K562 (cell line): ENCODE data around the gene HAUS7. TPM values are rescaled to one million over a fixed set of nuclear protein-coding genes. Genes with fewer than 3 reads are reported as not detected.

Experiments
- E2F3 ChIP-seq: fragments of 250-450 bp; sonication (Bioruptor Pico); IDR thresholded peaks from 2 replicates; pipeline ENCODE4 v1.4.0; 2020; ENCODE audit warnings: mild to moderate bottlenecking
- MAZ ChIP-seq, 2 experiments: fragments of 450-650 bp in 1 of 2; sonication (generic) in 1 of 2; formaldehyde crosslinking; IDR thresholded peaks in 1 of 2; conservative IDR thresholded peaks in 1 of 2; 2 replicates each; pipeline versions ENCODE4 v1.4.0 to v1.5.0; 2020; ENCODE audit warnings: mild to moderate bottlenecking in 1 of 2, missing genetic modification reagents in 1 of 2
- POLR2H ChIP-seq: IDR thresholded peaks from 2 replicates; pipeline ENCODE4 v1.6.1; 2016; ENCODE audit warnings: missing genetic modification characterization, low read depth, mild to moderate bottlenecking, control low read depth, missing compliant biosample characterization, moderate library complexity
- RERE ChIP-seq: sonication (generic); formaldehyde crosslinking; IDR thresholded peaks from 2 replicates; pipeline ENCODE4 v1.8.0; 2023; ENCODE audit warnings: missing genetic modification reagents, mild to moderate bottlenecking, borderline replicate concordance
- SNRNP70 ChIP-seq: fragments of 200-400 bp; formaldehyde crosslinking; optimal IDR thresholded peaks from 2 replicates; pipeline ENCODE3; 2017; ENCODE audit warnings: low read depth, low read length
- TCF3 ChIP-seq: sonication (generic); formaldehyde crosslinking; IDR thresholded peaks from 2 replicates; pipeline ENCODE4 v1.4.0; 2020; ENCODE audit warnings: mild to moderate bottlenecking, missing genetic modification reagents
- polyA plus RNA-seq, 8 experiments: library from polyadenylated mRNA; depleted of rRNA in 4 of 8; stranded (reverse) in 5 of 8; unstranded in 3 of 8; fragments of >200 nt; fragmentation: Nextera tagmentation in 2 of 8; fragmentation: Illumina TruSeq in 1 of 8; extraction: Ambion mirVana in 2 of 8; extraction: Trizol in 1 of 8; gene quantifications; 2 replicates each; pipeline versions ENCODE4 v1.2.1 to v1.2.3, GENCODE V29; 2011 to 2014; ENCODE audit warnings: inconsistent platforms in 1 of 8, missing spikeins in 1 of 8
- total RNA-seq, 7 experiments: library from RNA; depleted of rRNA in 6 of 7; stranded (reverse); fragments of >200 nt in 6 of 7; fragmentation: Illumina TruSeq in 2 of 7; extraction: Trizol in 2 of 7; gene quantifications; 2 replicates each; pipeline versions ENCODE4 v1.2.1 to v1.2.3, GENCODE V29; 2011 to 2021; ENCODE audit warnings: low replicate concordance in 1 of 7
- TF ChIP-seq, protein P1 (sequence below): fragments of 250-450 bp; sonication (Bioruptor Pico); IDR thresholded peaks from 2 replicates; pipeline ENCODE4 v1.5.0; 2021; ENCODE audit warnings: mild to moderate bottlenecking, borderline replicate concordance
- TF ChIP-seq, protein P2 (sequence below): fragments of 250-450 bp; sonication (Bioruptor Pico); IDR thresholded peaks from 2 replicates; pipeline ENCODE4 v1.5.0; 2020; ENCODE audit warnings: mild to moderate bottlenecking, borderline replicate concordance
- TF ChIP-seq, protein P3 (sequence below): IDR thresholded peaks from 2 replicates; pipeline ENCODE4 v1.6.1; 2016; ENCODE audit warnings: missing genetic modification characterization, missing compliant biosample characterization

HAUS7 gene
- total and polyA plus RNA-seq, 9 of the 15 experiments (the other 6 are each of a cell fraction or from before 2014, with no cell fraction given) = 10.0 to 94.9 (median 48.8) TPM

DNA sequence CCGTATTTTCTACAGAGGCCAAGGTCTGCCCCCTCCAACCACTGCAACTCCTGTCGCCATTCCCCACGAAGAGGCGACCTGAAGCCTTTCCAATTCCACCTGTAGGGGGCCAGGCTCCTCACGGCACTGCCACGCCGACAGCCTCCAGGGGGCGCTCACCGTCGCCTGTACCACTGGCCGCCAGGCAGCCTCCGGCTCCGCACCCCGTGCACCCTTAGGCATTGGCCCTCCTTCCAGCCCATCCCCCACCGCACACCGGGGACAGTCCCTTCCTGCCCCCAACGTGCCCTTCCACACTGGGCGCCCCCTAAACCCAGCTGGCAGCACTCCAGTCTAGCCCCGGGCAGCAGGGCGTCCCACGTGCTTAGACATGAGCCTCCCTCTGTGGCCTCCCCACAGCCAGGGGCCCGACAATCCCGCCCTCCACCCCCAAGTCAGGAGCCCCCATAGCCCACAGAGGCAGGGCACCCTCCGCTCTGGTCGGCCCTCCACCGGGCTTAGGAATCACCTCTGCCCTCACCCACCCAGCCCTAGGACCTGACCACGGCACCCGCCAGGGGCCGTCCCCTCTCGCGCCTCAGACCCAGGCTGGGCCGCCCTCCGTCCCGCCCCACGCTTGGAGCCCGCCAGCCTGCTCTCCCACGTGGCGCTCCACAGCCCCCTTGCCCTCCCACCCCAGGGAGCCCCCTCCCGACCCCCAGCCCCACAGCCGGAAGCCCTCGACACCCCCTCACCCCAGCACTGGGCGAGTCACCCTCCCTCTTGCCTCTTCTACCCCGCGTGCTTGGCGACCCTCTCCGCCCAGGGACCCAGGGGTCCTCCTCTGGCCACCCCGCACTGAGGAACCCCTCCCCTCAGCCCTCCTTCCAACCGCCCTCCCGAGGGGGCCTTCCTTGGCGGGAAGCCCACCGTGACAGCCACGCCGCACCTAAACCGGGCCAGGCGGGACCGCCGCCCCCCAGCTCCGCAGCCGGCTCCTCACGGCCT, 69.9 kb downstream of the HAUS7 start (continued):
- TF ChIP-seq RERE (CRISPR knock-in tag) (no peak), SNRNP70 (no peak), MAZ (CRISPR knock-in tag; conservative IDR thresholded peaks at IDR 0.05 in 1 of 2, IDR thresholded peaks at IDR 0.05 in 1 of 2) (peak in 1 of 2 experiments; percentile 70; a peak in 2 of 4 replicates), TCF3 (no peak), E2F3 (no peak), POLR2H (tag) (no peak)
- TF ChIP-seq, protein P1, sequence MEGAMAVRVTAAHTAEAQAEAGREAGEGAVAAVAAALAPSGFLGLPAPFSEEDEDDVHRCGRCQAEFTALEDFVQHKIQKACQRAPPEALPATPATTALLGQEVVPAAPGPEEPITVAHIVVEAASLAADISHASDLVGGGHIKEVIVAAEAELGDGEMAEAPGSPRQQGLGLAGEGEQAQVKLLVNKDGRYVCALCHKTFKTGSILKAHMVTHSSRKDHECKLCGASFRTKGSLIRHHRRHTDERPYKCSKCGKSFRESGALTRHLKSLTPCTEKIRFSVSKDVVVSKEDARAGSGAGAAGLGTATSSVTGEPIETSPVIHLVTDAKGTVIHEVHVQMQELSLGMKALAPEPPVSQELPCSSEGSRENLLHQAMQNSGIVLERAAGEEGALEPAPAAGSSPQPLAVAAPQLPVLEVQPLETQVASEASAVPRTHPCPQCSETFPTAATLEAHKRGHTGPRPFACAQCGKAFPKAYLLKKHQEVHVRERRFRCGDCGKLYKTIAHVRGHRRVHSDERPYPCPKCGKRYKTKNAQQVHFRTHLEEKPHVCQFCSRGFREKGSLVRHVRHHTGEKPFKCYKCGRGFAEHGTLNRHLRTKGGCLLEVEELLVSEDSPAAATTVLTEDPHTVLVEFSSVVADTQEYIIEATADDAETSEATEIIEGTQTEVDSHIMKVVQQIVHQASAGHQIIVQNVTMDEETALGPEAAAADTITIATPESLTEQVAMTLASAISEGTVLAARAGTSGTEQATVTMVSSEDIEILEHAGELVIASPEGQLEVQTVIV (CRISPR knock-in tag) = no peak
- TF ChIP-seq, protein P2, sequence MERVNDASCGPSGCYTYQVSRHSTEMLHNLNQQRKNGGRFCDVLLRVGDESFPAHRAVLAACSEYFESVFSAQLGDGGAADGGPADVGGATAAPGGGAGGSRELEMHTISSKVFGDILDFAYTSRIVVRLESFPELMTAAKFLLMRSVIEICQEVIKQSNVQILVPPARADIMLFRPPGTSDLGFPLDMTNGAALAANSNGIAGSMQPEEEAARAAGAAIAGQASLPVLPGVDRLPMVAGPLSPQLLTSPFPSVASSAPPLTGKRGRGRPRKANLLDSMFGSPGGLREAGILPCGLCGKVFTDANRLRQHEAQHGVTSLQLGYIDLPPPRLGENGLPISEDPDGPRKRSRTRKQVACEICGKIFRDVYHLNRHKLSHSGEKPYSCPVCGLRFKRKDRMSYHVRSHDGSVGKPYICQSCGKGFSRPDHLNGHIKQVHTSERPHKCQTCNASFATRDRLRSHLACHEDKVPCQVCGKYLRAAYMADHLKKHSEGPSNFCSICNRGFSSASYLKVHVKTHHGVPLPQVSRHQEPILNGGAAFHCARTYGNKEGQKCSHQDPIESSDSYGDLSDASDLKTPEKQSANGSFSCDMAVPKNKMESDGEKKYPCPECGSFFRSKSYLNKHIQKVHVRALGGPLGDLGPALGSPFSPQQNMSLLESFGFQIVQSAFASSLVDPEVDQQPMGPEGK (CRISPR knock-in tag) = no peak
- TF ChIP-seq, protein P3, sequence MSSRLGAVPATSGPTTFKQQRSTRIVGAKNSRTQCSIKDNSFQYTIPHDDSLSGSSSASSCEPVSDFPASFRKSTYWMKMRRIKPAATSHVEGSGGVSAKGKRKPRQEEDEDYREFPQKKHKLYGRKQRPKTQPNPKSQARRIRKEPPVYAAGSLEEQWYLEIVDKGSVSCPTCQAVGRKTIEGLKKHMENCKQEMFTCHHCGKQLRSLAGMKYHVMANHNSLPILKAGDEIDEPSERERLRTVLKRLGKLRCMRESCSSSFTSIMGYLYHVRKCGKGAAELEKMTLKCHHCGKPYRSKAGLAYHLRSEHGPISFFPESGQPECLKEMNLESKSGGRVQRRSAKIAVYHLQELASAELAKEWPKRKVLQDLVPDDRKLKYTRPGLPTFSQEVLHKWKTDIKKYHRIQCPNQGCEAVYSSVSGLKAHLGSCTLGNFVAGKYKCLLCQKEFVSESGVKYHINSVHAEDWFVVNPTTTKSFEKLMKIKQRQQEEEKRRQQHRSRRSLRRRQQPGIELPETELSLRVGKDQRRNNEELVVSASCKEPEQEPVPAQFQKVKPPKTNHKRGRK (tag) = no peak
